ENCODE results near the gene SCP2. TPM values are rescaled to one million over a fixed set of nuclear protein-coding genes. Genes with fewer than 3 reads are reported as not detected.
A peak's percentile ranks its signal among the peaks of the same experiment; 100 is the strongest.

The SCP2 gene
- polyA plus RNA-seq, 1 of the 3 experiments (the other 2 are of a cell fraction), result 49.5 TPM

DNA sequence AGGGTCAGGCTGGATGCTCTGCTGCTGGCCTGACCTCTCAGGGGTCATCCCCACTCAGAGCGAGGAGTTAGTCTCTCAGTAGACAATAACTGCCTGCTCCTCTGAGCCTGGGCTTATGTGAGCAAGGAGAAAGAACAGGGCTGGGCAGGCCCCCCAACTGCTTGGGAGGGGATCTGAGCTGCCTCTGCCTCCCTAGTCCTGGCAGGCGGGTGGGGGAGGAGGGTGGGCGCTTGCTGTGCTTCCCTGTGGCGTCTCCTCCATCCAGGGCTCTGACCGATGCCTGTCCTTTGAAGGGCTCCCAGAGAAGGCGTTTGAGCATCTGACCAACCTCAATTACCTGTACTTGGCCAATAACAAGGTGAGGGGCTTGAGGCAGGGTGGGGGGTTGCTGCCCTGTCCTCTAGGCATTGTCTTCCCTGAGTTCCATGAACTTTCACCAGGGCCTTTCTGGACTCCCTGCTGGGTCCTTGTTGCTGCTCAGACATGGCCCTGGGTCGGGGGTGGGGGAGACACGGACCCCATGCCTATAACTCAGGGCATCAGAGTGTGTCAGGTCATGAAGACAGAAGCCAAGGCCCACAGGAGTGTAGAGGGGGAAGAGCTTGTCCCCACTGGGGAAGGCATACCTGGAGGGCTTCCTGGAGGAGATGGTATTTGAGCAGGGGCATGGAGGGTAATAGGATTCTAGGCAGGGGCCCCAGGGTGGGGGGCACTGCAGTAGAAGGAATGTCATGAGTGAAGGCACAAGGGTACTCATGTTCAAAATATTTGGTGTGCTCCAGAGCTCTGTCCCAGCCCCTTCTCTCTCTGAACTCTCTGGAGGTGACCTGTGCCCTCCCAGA, 147.5 kb downstream of the SCP2 start (continued):
- TF ChIP-seq FOXM1 (IDR thresholded peaks at IDR 0.05; ENCODE audit: low read depth) (no peak), NRF1 (IDR thresholded peaks at IDR 0.05; ENCODE audit: low read depth, low read length) (no peak), TAF1 (IDR thresholded peaks at IDR 0.05; ENCODE audit: borderline replicate concordance, low read depth, low read length) (no peak), RCOR1 (IDR thresholded peaks at IDR 0.05; ENCODE audit: low read length) (no peak)

DNA sequence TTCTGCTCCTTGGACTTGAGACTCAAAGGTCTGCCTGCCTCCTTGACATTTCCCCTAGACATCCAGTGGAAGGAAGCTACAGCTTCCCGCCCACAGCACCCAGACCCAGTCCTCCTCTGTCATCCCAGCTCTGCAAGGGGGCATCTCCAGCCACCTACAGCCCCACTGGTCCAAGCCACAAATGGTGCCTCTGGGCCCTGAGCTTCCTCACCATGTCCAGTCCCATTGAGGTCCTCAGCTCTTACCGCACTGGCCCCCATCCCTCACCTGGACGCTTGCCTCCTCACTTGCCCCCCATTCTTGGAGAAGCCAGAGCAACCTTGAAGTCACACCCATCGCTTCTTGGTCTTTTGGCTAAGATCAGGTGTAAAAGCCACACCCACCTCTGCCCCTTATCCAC, 148.1 kb downstream of the SCP2 start:
- DNase-seq, result no peak
- Histone ChIP-seq H3K27ac (ENCODE audit: low read depth in 2 of 2, low read length in 1 of 2) (no peak overlapping the region), H3K27me3 (ENCODE audit: insufficient read depth) (no peaks in the 10 kb centered on the region), H3K4me3 (ENCODE audit: low read depth in 2 of 2, low read length in 1 of 2) (no peak overlapping the region), H3K9me3 (no peaks in the 10 kb centered on the region), H4K20me1 (ENCODE audit: insufficient read depth) (no peaks in the 10 kb centered on the region), H3K79me2 (ENCODE audit: insufficient read depth) (no peaks in the 10 kb centered on the region), H3K9ac (no peak overlapping the region), H3K4me1 (ENCODE audit: control insufficient read depth in 1 of 2, insufficient read depth in 2 of 2, low read depth in 1 of 2, low read length in 1 of 2) (no peaks in the 10 kb centered on the region), H3K9me2 (no peaks in the 10 kb centered on the region), H3F3A (replicated peaks; ENCODE audit: insufficient read depth) (no peaks in the 10 kb centered on the region), H3K36me3 (replicated peaks in 1 of 2; ENCODE audit: control insufficient read depth in 1 of 2, insufficient read depth in 2 of 2, low read length in 1 of 2) (no peaks in the 10 kb centered on the region), H3K4me2 (no peak overlapping the region), H2AFZ (ENCODE audit: low read depth) (no peak overlapping the region)
- TF ChIP-seq CHD2 (IDR thresholded peaks at IDR 0.05; ENCODE audit: low read length, partially characterized antibody), result no peak
- TF ChIP-seq FOXM1 (IDR thresholded peaks at IDR 0.05; ENCODE audit: low read depth), result no peak
- TF ChIP-seq, protein P1, sequence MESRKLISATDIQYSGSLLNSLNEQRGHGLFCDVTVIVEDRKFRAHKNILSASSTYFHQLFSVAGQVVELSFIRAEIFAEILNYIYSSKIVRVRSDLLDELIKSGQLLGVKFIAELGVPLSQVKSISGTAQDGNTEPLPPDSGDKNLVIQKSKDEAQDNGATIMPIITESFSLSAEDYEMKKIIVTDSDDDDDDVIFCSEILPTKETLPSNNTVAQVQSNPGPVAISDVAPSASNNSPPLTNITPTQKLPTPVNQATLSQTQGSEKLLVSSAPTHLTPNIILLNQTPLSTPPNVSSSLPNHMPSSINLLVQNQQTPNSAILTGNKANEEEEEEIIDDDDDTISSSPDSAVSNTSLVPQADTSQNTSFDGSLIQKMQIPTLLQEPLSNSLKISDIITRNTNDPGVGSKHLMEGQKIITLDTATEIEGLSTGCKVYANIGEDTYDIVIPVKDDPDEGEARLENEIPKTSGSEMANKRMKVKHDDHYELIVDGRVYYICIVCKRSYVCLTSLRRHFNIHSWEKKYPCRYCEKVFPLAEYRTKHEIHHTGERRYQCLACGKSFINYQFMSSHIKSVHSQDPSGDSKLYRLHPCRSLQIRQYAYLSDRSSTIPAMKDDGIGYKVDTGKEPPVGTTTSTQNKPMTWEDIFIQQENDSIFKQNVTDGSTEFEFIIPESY (IDR thresholded peaks at IDR 0.05; ENCODE audit: borderline replicate concordance, low read depth), result no peak
- TF ChIP-seq ELF1 (IDR thresholded peaks at IDR 0.05), result no peak
- no peak for TF ChIP-seq RCOR1 (IDR thresholded peaks at IDR 0.05; ENCODE audit: low read length)
- ChIA-PET POLR2A (no interaction called here), CTCF (no interaction called here)
- 81% methylated on average over 3 of the region's 4 CpGs for WGBS (ENCODE audit: low lambda C conversion rate)

DNA sequence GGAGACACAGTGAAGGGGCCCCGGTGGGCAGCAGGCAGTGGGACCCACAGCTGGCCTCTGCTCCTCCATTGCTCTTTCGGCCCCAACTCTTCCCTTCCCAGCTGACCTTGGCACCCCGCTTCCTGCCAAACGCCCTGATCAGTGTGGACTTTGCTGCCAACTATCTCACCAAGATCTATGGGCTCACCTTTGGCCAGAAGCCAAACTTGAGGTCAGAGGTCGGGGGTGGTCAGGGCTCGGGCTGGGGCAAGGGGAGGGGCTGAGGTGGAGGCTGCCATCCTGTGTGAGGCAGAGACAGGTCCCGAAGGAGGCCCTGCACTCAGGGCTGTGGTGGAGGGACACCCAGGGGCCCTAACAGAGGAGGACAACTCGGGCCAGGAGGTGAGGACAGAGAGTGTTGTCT, 148.7 kb downstream of the SCP2 start:
- Histone ChIP-seq H3F3A (replicated peaks; ENCODE audit: insufficient read depth) (no peaks in the 10 kb centered on the region), H3K36me3 (replicated peaks in 1 of 2; ENCODE audit: control insufficient read depth in 1 of 2, insufficient read depth in 2 of 2, low read length in 1 of 2) (no peaks in the 10 kb centered on the region), H3K27me3 (ENCODE audit: insufficient read depth) (no peaks in the 10 kb centered on the region), H3K4me3 (ENCODE audit: low read depth in 2 of 2, low read length in 1 of 2) (no peak overlapping the region), H3K9me3 (no peaks in the 10 kb centered on the region), H3K9me2 (no peaks in the 10 kb centered on the region), H3K79me2 (ENCODE audit: insufficient read depth) (no peaks in the 10 kb centered on the region), H3K4me2 (no peak overlapping the region), H3K27ac (ENCODE audit: low read depth in 2 of 2, low read length in 1 of 2) (no peak overlapping the region), H3K4me1 (ENCODE audit: control insufficient read depth in 1 of 2, insufficient read depth in 2 of 2, low read depth in 1 of 2, low read length in 1 of 2) (no peaks in the 10 kb centered on the region), H4K20me1 (ENCODE audit: insufficient read depth) (no peaks in the 10 kb centered on the region), H2AFZ (ENCODE audit: low read depth) (no peak overlapping the region), H3K9ac (no peak overlapping the region)
- TF ChIP-seq, protein P2, sequence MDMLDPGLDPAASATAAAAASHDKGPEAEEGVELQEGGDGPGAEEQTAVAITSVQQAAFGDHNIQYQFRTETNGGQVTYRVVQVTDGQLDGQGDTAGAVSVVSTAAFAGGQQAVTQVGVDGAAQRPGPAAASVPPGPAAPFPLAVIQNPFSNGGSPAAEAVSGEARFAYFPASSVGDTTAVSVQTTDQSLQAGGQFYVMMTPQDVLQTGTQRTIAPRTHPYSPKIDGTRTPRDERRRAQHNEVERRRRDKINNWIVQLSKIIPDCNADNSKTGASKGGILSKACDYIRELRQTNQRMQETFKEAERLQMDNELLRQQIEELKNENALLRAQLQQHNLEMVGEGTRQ (IDR thresholded peaks at IDR 0.05; ENCODE audit: borderline replicate concordance, low read depth, low read length), result no peak
- TF ChIP-seq RCOR1 (IDR thresholded peaks at IDR 0.05; ENCODE audit: low read length), result no peak
- TF ChIP-seq ELF1 (IDR thresholded peaks at IDR 0.05), result no peak
- no peak for TF ChIP-seq RFX5 (IDR thresholded peaks at IDR 0.05; ENCODE audit: low read length)
- TF ChIP-seq, protein P3, sequence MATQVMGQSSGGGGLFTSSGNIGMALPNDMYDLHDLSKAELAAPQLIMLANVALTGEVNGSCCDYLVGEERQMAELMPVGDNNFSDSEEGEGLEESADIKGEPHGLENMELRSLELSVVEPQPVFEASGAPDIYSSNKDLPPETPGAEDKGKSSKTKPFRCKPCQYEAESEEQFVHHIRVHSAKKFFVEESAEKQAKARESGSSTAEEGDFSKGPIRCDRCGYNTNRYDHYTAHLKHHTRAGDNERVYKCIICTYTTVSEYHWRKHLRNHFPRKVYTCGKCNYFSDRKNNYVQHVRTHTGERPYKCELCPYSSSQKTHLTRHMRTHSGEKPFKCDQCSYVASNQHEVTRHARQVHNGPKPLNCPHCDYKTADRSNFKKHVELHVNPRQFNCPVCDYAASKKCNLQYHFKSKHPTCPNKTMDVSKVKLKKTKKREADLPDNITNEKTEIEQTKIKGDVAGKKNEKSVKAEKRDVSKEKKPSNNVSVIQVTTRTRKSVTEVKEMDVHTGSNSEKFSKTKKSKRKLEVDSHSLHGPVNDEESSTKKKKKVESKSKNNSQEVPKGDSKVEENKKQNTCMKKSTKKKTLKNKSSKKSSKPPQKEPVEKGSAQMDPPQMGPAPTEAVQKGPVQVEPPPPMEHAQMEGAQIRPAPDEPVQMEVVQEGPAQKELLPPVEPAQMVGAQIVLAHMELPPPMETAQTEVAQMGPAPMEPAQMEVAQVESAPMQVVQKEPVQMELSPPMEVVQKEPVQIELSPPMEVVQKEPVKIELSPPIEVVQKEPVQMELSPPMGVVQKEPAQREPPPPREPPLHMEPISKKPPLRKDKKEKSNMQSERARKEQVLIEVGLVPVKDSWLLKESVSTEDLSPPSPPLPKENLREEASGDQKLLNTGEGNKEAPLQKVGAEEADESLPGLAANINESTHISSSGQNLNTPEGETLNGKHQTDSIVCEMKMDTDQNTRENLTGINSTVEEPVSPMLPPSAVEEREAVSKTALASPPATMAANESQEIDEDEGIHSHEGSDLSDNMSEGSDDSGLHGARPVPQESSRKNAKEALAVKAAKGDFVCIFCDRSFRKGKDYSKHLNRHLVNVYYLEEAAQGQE (IDR thresholded peaks at IDR 0.05; ENCODE audit: low read depth, low read length), result no peak
- no peak for TF ChIP-seq CHD2 (IDR thresholded peaks at IDR 0.05; ENCODE audit: low read length, partially characterized antibody)
- TF ChIP-seq JUND (IDR thresholded peaks at IDR 0.05), result no peak
- TF ChIP-seq YY1 (IDR thresholded peaks at IDR 0.05; ENCODE audit: low read depth), result no peak
- no peak for TF ChIP-seq GABPA (IDR thresholded peaks at IDR 0.05; ENCODE audit: low read depth)
- TF ChIP-seq TCF12 (IDR thresholded peaks at IDR 0.05), result no peak
- TF ChIP-seq, protein P4, sequence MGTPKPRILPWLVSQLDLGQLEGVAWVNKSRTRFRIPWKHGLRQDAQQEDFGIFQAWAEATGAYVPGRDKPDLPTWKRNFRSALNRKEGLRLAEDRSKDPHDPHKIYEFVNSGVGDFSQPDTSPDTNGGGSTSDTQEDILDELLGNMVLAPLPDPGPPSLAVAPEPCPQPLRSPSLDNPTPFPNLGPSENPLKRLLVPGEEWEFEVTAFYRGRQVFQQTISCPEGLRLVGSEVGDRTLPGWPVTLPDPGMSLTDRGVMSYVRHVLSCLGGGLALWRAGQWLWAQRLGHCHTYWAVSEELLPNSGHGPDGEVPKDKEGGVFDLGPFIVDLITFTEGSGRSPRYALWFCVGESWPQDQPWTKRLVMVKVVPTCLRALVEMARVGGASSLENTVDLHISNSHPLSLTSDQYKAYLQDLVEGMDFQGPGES (IDR thresholded peaks at IDR 0.05; ENCODE audit: low read depth, low read length), result no peak
- no peak for TF ChIP-seq TEAD4 (IDR thresholded peaks at IDR 0.05; ENCODE audit: borderline replicate concordance, insufficient read depth)
- TF ChIP-seq TAF1 (IDR thresholded peaks at IDR 0.05; ENCODE audit: borderline replicate concordance, low read depth, low read length), result no peak
- TF ChIP-seq NFIC (IDR thresholded peaks at IDR 0.05; ENCODE audit: borderline replicate concordance), result no peak
- ChIA-PET CTCF (no interaction called here), POLR2A (no interaction called here)
- peak; percentile 20 for DNase-seq
- WGBS (ENCODE audit: low lambda C conversion rate), result 74% methylated on average over 7 of the region's 8 CpGs

All from SK-N-SH (cell line).